ENCODE results near the gene CHRM4.

Gene CHRM4

GRCh38 chr11:46414879-46415278 lies 23.3 kb upstream of the CHRM4 start:
- H3K27ac ChIP-seq = no peak overlapping the region
- TF ChIP-seq ZFX (IDR thresholded peaks at IDR 0.05; ENCODE audit: borderline replicate concordance) (no peak), CTCF (IDR thresholded peaks at IDR 0.05) (no peak)

- H3K27ac ChIP-seq = no peak overlapping the region
- TF ChIP-seq CTCF (IDR thresholded peaks at IDR 0.05) (no peak), ZFX (IDR thresholded peaks at IDR 0.05; ENCODE audit: borderline replicate concordance) (no peak)
Measured at GRCh38 chr11:46414466-46414796, 22.9 kb upstream of the CHRM4 start.

DNA sequence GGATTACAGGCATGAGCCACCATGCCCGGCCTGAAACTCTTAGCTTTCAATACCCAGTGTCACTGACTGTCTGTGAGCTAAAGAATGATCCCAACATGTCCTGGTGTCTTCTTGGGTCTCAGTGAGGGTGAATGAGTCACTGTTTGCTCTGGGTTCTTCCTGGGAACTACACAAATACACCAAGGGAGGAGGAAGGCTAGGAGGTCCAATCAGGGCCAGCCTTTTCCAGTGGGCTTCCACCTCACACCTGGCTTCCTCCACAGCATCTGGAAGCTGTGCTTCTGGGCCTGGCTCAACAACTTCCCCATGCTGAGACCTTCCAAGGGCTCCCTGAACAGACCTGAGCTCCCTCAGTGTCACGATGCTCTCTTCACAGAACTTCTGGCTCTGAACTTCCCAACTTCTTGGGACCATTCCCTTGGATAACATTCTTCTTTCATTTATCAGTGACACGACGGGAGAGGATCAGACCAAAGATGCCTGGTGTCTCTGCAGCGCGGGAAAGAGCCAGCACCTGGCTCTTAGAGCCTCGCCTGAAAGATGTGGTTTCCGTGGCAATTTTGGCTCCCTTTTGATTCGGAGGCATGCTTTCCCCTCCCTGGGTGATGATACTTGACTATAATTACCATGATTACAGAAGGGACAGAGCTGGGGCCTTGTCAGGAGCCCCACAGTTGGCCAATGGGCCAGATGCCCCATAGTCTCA lies 22.3 kb upstream of the CHRM4 start:
- H3K27ac ChIP-seq = no peak overlapping the region
- TF ChIP-seq ZFX (IDR thresholded peaks at IDR 0.05; ENCODE audit: borderline replicate concordance) (no peak), CTCF (IDR thresholded peaks at IDR 0.05) (no peak)

DNA sequence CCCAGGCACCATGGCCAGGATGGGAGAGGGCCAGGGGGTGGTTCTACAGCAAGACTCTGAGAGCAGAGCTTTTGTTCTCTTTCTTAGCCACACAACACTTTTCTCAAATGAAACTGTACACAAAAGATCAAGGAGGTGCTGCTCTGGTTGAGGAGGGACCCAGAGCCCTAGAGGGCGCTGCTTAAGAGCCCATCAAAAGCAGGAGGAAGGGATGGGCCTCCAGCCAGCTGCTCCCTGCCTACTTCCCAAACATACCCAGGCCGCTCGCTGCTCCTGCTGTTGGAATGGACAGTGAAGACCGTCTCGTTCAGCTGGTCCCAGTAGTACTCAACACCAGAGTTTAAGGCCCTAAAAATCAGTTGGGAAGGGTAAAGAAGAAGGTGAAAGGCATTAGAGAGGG lies 18.4 kb upstream of the CHRM4 start:
- TF ChIP-seq ZFX (IDR thresholded peaks at IDR 0.05; ENCODE audit: borderline replicate concordance) (no peak), CTCF (IDR thresholded peaks at IDR 0.05) (no peak; the same call in 1 of the 2 replicates)
- H3K27ac ChIP-seq = no peak overlapping the region

GRCh38 chr11:46408407-46408986 lies 16.9 kb upstream of the CHRM4 start:
- TF ChIP-seq CTCF (IDR thresholded peaks at IDR 0.05) (no peak), ZFX (IDR thresholded peaks at IDR 0.05; ENCODE audit: borderline replicate concordance) (no peak)
- H3K27ac ChIP-seq = no peak overlapping the region

GRCh38 chr11:46407635-46408034 lies 16.1 kb upstream of the CHRM4 start:
- TF ChIP-seq CTCF (IDR thresholded peaks at IDR 0.05) (no peak), ZFX (IDR thresholded peaks at IDR 0.05; ENCODE audit: borderline replicate concordance) (no peak)

GRCh38 chr11:46404476-46405017 lies 13.0 kb upstream of the CHRM4 start:
- TF ChIP-seq CTCF (IDR thresholded peaks at IDR 0.05) (no peak), ZFX (IDR thresholded peaks at IDR 0.05; ENCODE audit: borderline replicate concordance) (no peak)
- H3K27ac ChIP-seq = no peak overlapping the region

More at GRCh38 chr11:46407635-46408034, 16.1 kb upstream of the CHRM4 start:
- no peak overlapping the region for H3K27ac ChIP-seq

Data from 22Rv1 (cell line).